ENCODE data around the gene TMEM151A.
A peak's percentile ranks its signal among the peaks of the same experiment; 100 is the strongest.
"Not testable (repeated sequence)": the region's sequence is repeated elsewhere in the genome, so short reads cannot be mapped to it uniquely, and the experiment has no call there.

The TMEM151A gene

GRCh38 chr11:66291706-66292542 is at the start of gene TMEM151A:
Gene TMEM151A (plus strand): TSS chr11:66291894. CDS start chr11:66292014, 120 bp downstream.
- Histone ChIP-seq H3K27ac (no peak within 1 kb of the TSS), H3K4me3 (peak within 1 kb of the TSS in 7 of 10 experiments; percentile 13 to 44 (median 27); a peak in 7 of 20 replicates), H3K9ac (no peak within 1 kb of the TSS), H3K27me3 (peaks cover 41 to 59% (median 52%) of the 10 kb centered on the region in 11 experiments), H3K4me2 (peak within 1 kb of the TSS; percentile 28 to 99 (median 77); a peak in 20 of 22 replicates), H3K4me1 (peaks cover 26 to 38% (median 34%) of the 10 kb centered on the region in 10 experiments), H3K36me3 (peaks cover 0 to 2% (median 0%) of the 10 kb centered on the region in 11 experiments; a peak in 1 of 22 replicates), H3K9me3 (replicated peaks in 1 of 11) (peaks cover 0 to 5% (median 0%) of the 10 kb centered on the region in 11 experiments; a peak in 1 of 22 replicates), H4K20me1 (peaks cover 0 to 62% (median 7%) of the 10 kb centered on the region in 11 experiments; a peak in 13 of 22 replicates)
- no peak for TF ChIP-seq Cebpa-rat (IDR thresholded peaks at IDR 0.05)

GRCh38 chr11:66242095-66242765 is 49.5 kb upstream of the TMEM151A start:
- peak overlapping the region in 7 of 11 experiments; percentile 2 to 74 (median 48); a peak in 12 of 22 replicates for H3K9ac ChIP-seq
- H3K27ac ChIP-seq: peak overlapping the region in 8 of 11 experiments; percentile 10 to 78 (median 56); a peak in 12 of 22 replicates
- H4K20me1 ChIP-seq: peaks cover 0 to 53% (median 10%) of the 10 kb centered on the region in 11 experiments; a peak in 10 of 22 replicates
- H3K4me2 ChIP-seq: peak overlapping the region; percentile 78 to 96 (median 88)
- peaks cover 64 to 90% (median 81%) of the 10 kb centered on the region in 10 experiments for H3K4me1 ChIP-seq
- peaks cover 0 to 53% (median 8%) of the 10 kb centered on the region in 11 experiments; a peak in 12 of 22 replicates for H3K36me3 ChIP-seq
- TF ChIP-seq Cebpa-rat (IDR thresholded peaks at IDR 0.05): no peak
- no peaks in the 10 kb centered on the region for H3K9me3 ChIP-seq (replicated peaks in 1 of 11)
- peak overlapping the region in 4 of 10 experiments; percentile 16 to 34 (median 32); a peak in 5 of 20 replicates for H3K4me3 ChIP-seq
- no peaks in the 10 kb centered on the region for H3K27me3 ChIP-seq

GRCh38 chr11:66243782-66244535 is 47.7 kb upstream of the TMEM151A start:
- Histone ChIP-seq H3K4me1 (peaks cover 52 to 86% (median 64%) of the 10 kb centered on the region in 10 experiments), H3K9ac (peak overlapping the region in 6 of 11 experiments; percentile 28 to 74 (median 58); a peak in 8 of 22 replicates), H3K4me2 (peak overlapping the region; percentile 18 to 96 (median 82); a peak in 20 of 22 replicates), H3K36me3 (peaks cover 5 to 60% (median 16%) of the 10 kb centered on the region in 11 experiments; a peak in 13 of 22 replicates), H3K4me3 (peak overlapping the region in 1 of 10 experiments; percentile 16; a peak in 2 of 20 replicates), H3K27me3 (no peaks in the 10 kb centered on the region), H3K27ac (peak overlapping the region in 5 of 11 experiments; percentile 33 to 78 (median 71); a peak in 10 of 22 replicates), H4K20me1 (peaks cover 0 to 46% (median 10%) of the 10 kb centered on the region in 11 experiments; a peak in 10 of 22 replicates), H3K9me3 (replicated peaks in 1 of 11) (no peaks in the 10 kb centered on the region)
- no peak for TF ChIP-seq Cebpa-rat (IDR thresholded peaks at IDR 0.05)

GRCh38 chr11:66247295-66247694 is 44.4 kb upstream of the TMEM151A start:
- H3K36me3 ChIP-seq: peaks cover 11 to 61% (median 30%) of the 10 kb centered on the region in 11 experiments; a peak in 17 of 22 replicates
- no peaks in the 10 kb centered on the region for H3K9me3 ChIP-seq (replicated peaks in 1 of 11)
- no peak overlapping the region for H3K4me3 ChIP-seq
- peaks cover 18 to 61% (median 33%) of the 10 kb centered on the region in 10 experiments for H3K4me1 ChIP-seq
- TF ChIP-seq Cebpa-rat (IDR thresholded peaks at IDR 0.05): no peak
- peaks cover 0 to 36% (median 1%) of the 10 kb centered on the region in 11 experiments; a peak in 8 of 22 replicates for H4K20me1 ChIP-seq
- peak overlapping the region in 1 of 11 experiments; percentile 3; a peak in 1 of 22 replicates for H3K4me2 ChIP-seq
- H3K27me3 ChIP-seq: no peaks in the 10 kb centered on the region
- H3K9ac ChIP-seq: no peak overlapping the region
- no peak overlapping the region for H3K27ac ChIP-seq

- no peak for TF ChIP-seq Cebpa-rat (IDR thresholded peaks at IDR 0.05)
- no peak overlapping the region for H3K27ac ChIP-seq
- no peak overlapping the region for H3K4me3 ChIP-seq
- no peaks in the 10 kb centered on the region for H3K27me3 ChIP-seq
- H3K4me1 ChIP-seq: peaks cover 13 to 61% (median 33%) of the 10 kb centered on the region in 10 experiments
- peak overlapping the region in 1 of 11 experiments; percentile 3; a peak in 1 of 22 replicates for H3K4me2 ChIP-seq
- peaks cover 0 to 31% (median 0%) of the 10 kb centered on the region in 11 experiments; a peak in 6 of 22 replicates for H4K20me1 ChIP-seq
- H3K36me3 ChIP-seq: peaks cover 11 to 61% (median 30%) of the 10 kb centered on the region in 11 experiments; a peak in 17 of 22 replicates
- no peaks in the 10 kb centered on the region for H3K9me3 ChIP-seq (replicated peaks in 1 of 11)
- H3K9ac ChIP-seq: no peak overlapping the region
Measured at GRCh38 chr11:66247801-66248200, 43.9 kb upstream of the TMEM151A start.

- H3K27ac ChIP-seq: no peak overlapping the region
- H3K9me3 ChIP-seq (replicated peaks in 1 of 11): no peaks in the 10 kb centered on the region
- H3K27me3 ChIP-seq: no peaks in the 10 kb centered on the region
- no peak overlapping the region for H3K4me3 ChIP-seq
- H3K4me1 ChIP-seq: peaks cover 2 to 61% (median 33%) of the 10 kb centered on the region in 10 experiments; a peak in 18 of 20 replicates
- TF ChIP-seq Cebpa-rat (IDR thresholded peaks at IDR 0.05): no peak
- H3K4me2 ChIP-seq: no peak overlapping the region
- peaks cover 11 to 56% (median 30%) of the 10 kb centered on the region in 11 experiments; a peak in 17 of 22 replicates for H3K36me3 ChIP-seq
- no peak overlapping the region for H3K9ac ChIP-seq
- H4K20me1 ChIP-seq: peaks cover 0 to 25% (median 0%) of the 10 kb centered on the region in 11 experiments; a peak in 2 of 22 replicates
Measured at GRCh38 chr11:66248903-66249302, 42.8 kb upstream of the TMEM151A start.

GRCh38 chr11:66251809-66252208 is 39.9 kb upstream of the TMEM151A start:
- H4K20me1 ChIP-seq: peaks cover 0 to 21% (median 0%) of the 10 kb centered on the region in 11 experiments; a peak in 1 of 22 replicates
- 0 out of 22 replicates have a peak overlapping the region, but pooled peaks of 4 of the 11 experiments have one; percentile 11 to 90 (median 28) for H3K4me2 ChIP-seq
- no peak overlapping the region for H3K4me3 ChIP-seq

GRCh38 chr11:66253081-66253480 is 38.6 kb upstream of the TMEM151A start:
- H3K9me3 ChIP-seq (replicated peaks in 1 of 11); H3K27me3 ChIP-seq; H3K4me3 ChIP-seq: not testable (repeated sequence)
- Histone ChIP-seq H4K20me1 (peaks cover 0 to 12% (median 0%) of the 10 kb centered on the region in 11 experiments; a peak in 1 of 22 replicates), H3K27ac (peak overlapping the region in 3 of 11 experiments; percentile 36 to 45 (median 38); a peak in 4 of 22 replicates), H3K4me2 (peak overlapping the region in 9 of 11 experiments; percentile 15 to 97 (median 88); a peak in 16 of 22 replicates), H3K9ac (peak overlapping the region in 5 of 11 experiments; percentile 1 to 62 (median 21); a peak in 4 of 22 replicates), H3K4me1 (peaks cover 6 to 66% (median 52%) of the 10 kb centered on the region in 10 experiments; a peak in 18 of 20 replicates), H3K36me3 (peaks cover 8 to 27% (median 19%) of the 10 kb centered on the region in 11 experiments; a peak in 14 of 22 replicates)

More at GRCh38 chr11:66251809-66252208, 39.9 kb upstream of the TMEM151A start:
- H3K27me3 ChIP-seq: peaks cover 0 to 2% (median 0%) of the 10 kb centered on the region in 11 experiments; a peak in 2 of 22 replicates
- peaks cover 11 to 38% (median 27%) of the 10 kb centered on the region in 11 experiments; a peak in 17 of 22 replicates for H3K36me3 ChIP-seq
- H3K4me1 ChIP-seq: peaks cover 1 to 67% (median 47%) of the 10 kb centered on the region in 10 experiments; a peak in 18 of 20 replicates
- no peak overlapping the region for H3K27ac ChIP-seq
- TF ChIP-seq Cebpa-rat (IDR thresholded peaks at IDR 0.05): no peak
- no peaks in the 10 kb centered on the region for H3K9me3 ChIP-seq (replicated peaks in 1 of 11)
- no peak overlapping the region for H3K9ac ChIP-seq
